ENCODE results near the gene PRR16.

The PRR16 gene

DNA sequence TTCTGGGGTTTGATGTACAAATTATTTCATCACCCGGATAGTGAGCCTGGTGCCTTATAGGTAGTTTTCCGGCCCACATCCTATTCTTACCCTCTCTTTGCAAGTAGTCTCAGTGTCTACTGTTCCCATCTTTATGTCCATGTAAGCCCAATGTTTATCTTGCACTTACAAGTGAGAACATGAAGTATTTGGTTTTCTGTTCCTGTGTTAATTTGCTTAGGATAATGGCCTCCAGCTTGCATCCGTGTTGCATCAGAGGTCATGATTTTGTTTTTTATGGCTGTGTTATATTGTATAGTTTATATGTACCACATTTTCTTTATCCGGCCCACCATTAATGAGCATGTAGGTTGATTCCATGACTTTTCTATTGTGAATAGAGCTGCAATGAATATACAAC is 136.5 kb downstream of the PRR16 start:
- H4K20me1 ChIP-seq (ENCODE audit: low read depth, low read length), result no peaks in the 10 kb centered on the region
- H3K9ac ChIP-seq (ENCODE audit: low read length), result no peak overlapping the region
- H3K9me2 ChIP-seq (replicated peaks; ENCODE audit: insufficient read depth, low read length), result no peaks in the 10 kb centered on the region
- TF ChIP-seq CTCF (IDR thresholded peaks at IDR 0.05; ENCODE audit: insufficient read depth, low read length, poor library complexity, severe bottlenecking) (no peak), EZH2phosphoT487 (conservative IDR thresholded peaks at IDR 0.05; ENCODE audit: low read length) (no peak)
- H2AFZ ChIP-seq (ENCODE audit: low read depth, low read length, severe bottlenecking), result no peak overlapping the region
- no peak overlapping the region for H3K4me3 ChIP-seq (ENCODE audit: insufficient read depth, low read length, poor library complexity, severe bottlenecking)
- H3K79me2 ChIP-seq (ENCODE audit: insufficient read depth, low read length), result no peaks in the 10 kb centered on the region
- H3K27ac ChIP-seq (ENCODE audit: low read depth, low read length), result no peak overlapping the region
- H3K9me3 ChIP-seq (ENCODE audit: insufficient read depth, low read length), result no peaks in the 10 kb centered on the region
- no peaks in the 10 kb centered on the region for H3K36me3 ChIP-seq (ENCODE audit: low read length)
- no peaks in the 10 kb centered on the region for H3K27me3 ChIP-seq (ENCODE audit: low read length)
- H3F3A ChIP-seq (ENCODE audit: insufficient read depth), result no peaks in the 10 kb centered on the region
- no peak overlapping the region for H3K4me2 ChIP-seq (ENCODE audit: low read depth, low read length, poor library complexity, severe bottlenecking)

DNA sequence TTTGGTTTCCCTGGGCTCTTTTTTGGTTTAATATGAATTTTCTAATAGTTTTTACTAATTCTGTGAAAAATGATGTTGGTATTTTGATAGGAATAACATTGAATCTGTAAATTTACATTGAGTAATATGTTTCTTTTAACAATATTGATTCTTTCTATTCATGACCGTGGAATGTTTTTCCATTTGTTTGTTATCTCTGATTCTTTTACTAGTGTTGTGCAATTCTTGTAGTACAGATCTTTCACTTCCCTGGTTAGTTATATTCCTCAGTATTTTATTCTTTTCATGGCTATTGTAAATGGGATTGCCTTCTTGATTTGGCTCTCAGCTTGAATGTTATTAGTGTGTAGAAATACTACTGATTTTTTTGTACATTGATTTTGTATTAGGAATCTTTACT is 137.9 kb downstream of the PRR16 start:
- H3K27ac ChIP-seq (ENCODE audit: low read depth, low read length), result no peak overlapping the region
- no peaks in the 10 kb centered on the region for H3K9me3 ChIP-seq (ENCODE audit: insufficient read depth, low read length)
- no peak overlapping the region for H3K4me3 ChIP-seq (ENCODE audit: insufficient read depth, low read length, poor library complexity, severe bottlenecking)
- H2AFZ ChIP-seq (ENCODE audit: low read depth, low read length, severe bottlenecking), result no peak overlapping the region
- no peaks in the 10 kb centered on the region for H3K79me2 ChIP-seq (ENCODE audit: insufficient read depth, low read length)
- H3K4me2 ChIP-seq (ENCODE audit: low read depth, low read length, poor library complexity, severe bottlenecking), result no peak overlapping the region
- H3K27me3 ChIP-seq (ENCODE audit: low read length), result no peaks in the 10 kb centered on the region
- H3K9me2 ChIP-seq (replicated peaks; ENCODE audit: insufficient read depth, low read length), result no peaks in the 10 kb centered on the region
- no peaks in the 10 kb centered on the region for H3F3A ChIP-seq (ENCODE audit: insufficient read depth)
- H4K20me1 ChIP-seq (ENCODE audit: low read depth, low read length), result no peaks in the 10 kb centered on the region
- H3K36me3 ChIP-seq (ENCODE audit: low read length), result no peaks in the 10 kb centered on the region
- no peak overlapping the region for H3K9ac ChIP-seq (ENCODE audit: low read length)
- TF ChIP-seq EZH2phosphoT487 (conservative IDR thresholded peaks at IDR 0.05; ENCODE audit: low read length), result no peak
- no peak for TF ChIP-seq CTCF (IDR thresholded peaks at IDR 0.05; ENCODE audit: insufficient read depth, low read length, poor library complexity, severe bottlenecking)

GRCh38 chr5:120604884-120605283 is 140.8 kb downstream of the PRR16 start:
- Histone ChIP-seq H3K79me2 (ENCODE audit: insufficient read depth, low read length) (no peaks in the 10 kb centered on the region), H3K9ac (ENCODE audit: low read length) (no peak overlapping the region), H3K9me2 (replicated peaks; ENCODE audit: insufficient read depth, low read length) (no peaks in the 10 kb centered on the region), H3K4me3 (ENCODE audit: insufficient read depth, low read length, poor library complexity, severe bottlenecking) (no peak overlapping the region), H3K27ac (ENCODE audit: low read depth, low read length) (no peak overlapping the region), H3K27me3 (ENCODE audit: low read length) (no peaks in the 10 kb centered on the region), H3K9me3 (ENCODE audit: insufficient read depth, low read length) (no peaks in the 10 kb centered on the region), H4K20me1 (ENCODE audit: low read depth, low read length) (no peaks in the 10 kb centered on the region), H3K4me2 (ENCODE audit: low read depth, low read length, poor library complexity, severe bottlenecking) (no peak overlapping the region), H3K36me3 (ENCODE audit: low read length) (no peaks in the 10 kb centered on the region), H3F3A (ENCODE audit: insufficient read depth) (no peaks in the 10 kb centered on the region), H2AFZ (ENCODE audit: low read depth, low read length, severe bottlenecking) (no peak overlapping the region)
- no peak for TF ChIP-seq CTCF (IDR thresholded peaks at IDR 0.05; ENCODE audit: insufficient read depth, low read length, poor library complexity, severe bottlenecking)
- no peak for TF ChIP-seq EZH2phosphoT487 (conservative IDR thresholded peaks at IDR 0.05; ENCODE audit: low read length)
